Neural crest cell (in vitro differentiated cells): ENCODE measurements around the gene MAST2. TPM values are rescaled to one million over a fixed set of nuclear protein-coding genes. Genes with fewer than 3 reads are reported as not detected.

Experiments
- DNase-seq: peaks from one replicate; pipeline ENCODE4 v3.0.0; 2021; ENCODE audit warnings: low read depth, mixed read lengths, low spot score
- H3K27ac Mint-ChIP-seq: one replicate; pipeline ENCODE4 v1.8.0; 2021; ENCODE audit warnings: mild to moderate bottlenecking, mixed read lengths; ENCODE audit not compliant: unreplicated experiment
- H3K27me3 Mint-ChIP-seq: 2 replicates; pipeline ENCODE4 v1.8.0; 2021; ENCODE audit warnings: low read depth, mild to moderate bottlenecking, mixed read lengths
- H3K36me3 Mint-ChIP-seq: 2 replicates; pipeline ENCODE4 v1.8.0; 2021; ENCODE audit warnings: low read depth, mild to moderate bottlenecking, mixed read lengths
- H3K4me1 Mint-ChIP-seq: 2 replicates; pipeline ENCODE4 v1.8.0; 2021; ENCODE audit warnings: mixed read lengths
- H3K4me3 Mint-ChIP-seq: one replicate; pipeline ENCODE4 v1.8.0; 2021; ENCODE audit warnings: mild to moderate bottlenecking, mixed read lengths
- H3K9me3 Mint-ChIP-seq: 2 replicates; pipeline ENCODE4 v1.8.0; 2021; ENCODE audit warnings: mixed read lengths
- CTCF ChIP-seq: fragments of 200-600 bp; sonication (generic); conservative IDR thresholded peaks from 2 replicates; pipeline ENCODE4 v1.5.0; 2021; ENCODE audit warnings: antibody characterized with exemption, mild to moderate bottlenecking
- total RNA-seq: library from RNA; stranded (reverse); gene quantifications from 2 replicates; pipeline ENCODE4 v1.2.1, GENCODE V29; 2021

The MAST2 gene
- total RNA-seq, 1 donor from 2014 or later = 47.6 TPM

- Mint-ChIP-seq H3K4me3 (no peak overlapping the region), H3K27me3 (peaks cover 20% of the 10 kb centered on the region), H3K27ac (no peak overlapping the region)
These were observed 119.0 kb downstream of the MAST2 start for GRCh38 chr1:45922374-45922773.

GRCh38 chr1:45922813-45923212 lies 119.4 kb downstream of the MAST2 start:
- no peak overlapping the region for H3K4me3 Mint-ChIP-seq
- no peak for TF ChIP-seq CTCF
- no peak for DNase-seq

More at GRCh38 chr1:45922374-45922773, 119.0 kb downstream of the MAST2 start:
- TF ChIP-seq CTCF = no peak
- Mint-ChIP-seq H3K9me3 (no peaks in the 10 kb centered on the region), H3K4me1 (peaks cover 14% of the 10 kb centered on the region), H3K36me3 (peaks cover 5% of the 10 kb centered on the region)
- no peak for DNase-seq

GRCh38 chr1:45923343-45923742 lies 119.9 kb downstream of the MAST2 start:
- Mint-ChIP-seq H3K27me3 (peaks cover 25% of the 10 kb centered on the region), H3K4me3 (no peak overlapping the region), H3K4me1 (peaks cover 17% of the 10 kb centered on the region), H3K27ac (no peak overlapping the region), H3K36me3 (peaks cover 2% of the 10 kb centered on the region), H3K9me3 (no peaks in the 10 kb centered on the region)
- no peak for DNase-seq
- TF ChIP-seq CTCF = no peak

More at GRCh38 chr1:45922813-45923212, 119.4 kb downstream of the MAST2 start:
- H3K27ac Mint-ChIP-seq = no peak overlapping the region
- no peaks in the 10 kb centered on the region for H3K9me3 Mint-ChIP-seq
- H3K27me3 Mint-ChIP-seq = peaks cover 24% of the 10 kb centered on the region
- H3K4me1 Mint-ChIP-seq = peaks cover 17% of the 10 kb centered on the region
- H3K36me3 Mint-ChIP-seq = peaks cover 5% of the 10 kb centered on the region

GRCh38 chr1:45924736-45925135 lies 121.3 kb downstream of the MAST2 start:
- peaks cover 2% of the 10 kb centered on the region for H3K36me3 Mint-ChIP-seq
- TF ChIP-seq CTCF = no peak
- H3K27me3 Mint-ChIP-seq = peaks cover 25% of the 10 kb centered on the region
- no peak for DNase-seq
- H3K27ac Mint-ChIP-seq = no peak overlapping the region
- H3K4me1 Mint-ChIP-seq = peaks cover 28% of the 10 kb centered on the region
- no peaks in the 10 kb centered on the region for H3K9me3 Mint-ChIP-seq
- no peak overlapping the region for H3K4me3 Mint-ChIP-seq

- Mint-ChIP-seq H3K9me3 (no peaks in the 10 kb centered on the region), H3K4me1 (peaks cover 28% of the 10 kb centered on the region), H3K36me3 (peaks cover 2% of the 10 kb centered on the region), H3K4me3 (no peak overlapping the region), H3K27me3 (peaks cover 25% of the 10 kb centered on the region), H3K27ac (no peak overlapping the region)
- no peak for TF ChIP-seq CTCF
- no peak for DNase-seq
These were observed 122.4 kb downstream of the MAST2 start for GRCh38 chr1:45925728-45926287.
